K562 (cell line): Measurements from ENCODE around the gene MPV17L2. TPM values are rescaled to one million over a fixed set of nuclear protein-coding genes. Genes with fewer than 3 reads are reported as not detected.

Source experiments
- ATAC-seq: fragments of 200-7000 bp; cut with Tn5 transposase; 3 replicates; pipeline ENCODE4 v1.9.1; 2020; ENCODE audit warnings: moderate library complexity
- BruUV-seq: library from RNA; stranded (reverse); fragments of 400-500 nt; replicated peaks from 2 replicates; lab custom pipeline; 2021; lab: Mats Ljungman, UMichigan
- CTCF ChIA-PET: fragments of 300-600 bp; formaldehyde crosslinking; extraction: SDS; loops from one replicate; lab custom pipeline; 2021; ENCODE audit warnings: low intra/inter-chr PET ratio; lab: Yijun Ruan, JAX
- POLR2A ChIA-PET: fragments of 300-600, 350-650 bp; sonication (Branson Sonifier 250); formaldehyde crosslinking; extraction: SDS; loops from one replicate; lab custom pipeline; 2021; ENCODE audit warnings: antibody characterized with exemption, inconsistent platforms; lab: Yijun Ruan, JAX
- DNase-seq, 4 experiments: peaks; one replicate each; pipeline versions ENCODE4 v3.0.0 to v3.0.0-alpha.2; 2011 to 2018; ENCODE audit warnings: low spot score in 3 of 4, mixed read lengths in 3 of 4; ENCODE audit errors: extremely low read depth in 1 of 4
- FAIRE-seq: peaks from 2 replicates; lab custom pipeline; 2011; peaks lifted over from hg19 to GRCh38; lab: Jason Lieb, UNC
- H2AFZ ChIP-seq: 2 replicates; pipeline ENCODE4 v1.6.0; 2011; ENCODE audit warnings: low read depth, low read length, control low read depth, inconsistent platforms
- H3K27ac ChIP-seq: fragments of 200-600 bp; 3 replicates; pipeline ENCODE4 v1.8.0; 2011; ENCODE audit warnings: low read depth, mild to moderate bottlenecking, control low read depth, inconsistent platforms, low read length, moderate library complexity, mixed read lengths; ENCODE audit errors: extremely low read depth
- H3K27me3 ChIP-seq, 2 experiments: fragments of 300-600 bp in 1 of 2; 2 replicates in 1 of 2; 3 replicates in 1 of 2; pipeline versions ENCODE4 v1.6.0 to v1.8.0; 2011; ENCODE audit warnings: inconsistent platforms in 2 of 2, low read length in 2 of 2, mild to moderate bottlenecking in 1 of 2, mixed read lengths in 1 of 2, moderate library complexity in 1 of 2; ENCODE audit not compliant: control insufficient read depth in 2 of 2, insufficient read depth in 2 of 2
- H3K36me3 ChIP-seq: fragments of 300-600 bp; 3 replicates; pipeline ENCODE4 v1.8.0; 2011; ENCODE audit warnings: mild to moderate bottlenecking, low read length, inconsistent platforms; ENCODE audit not compliant: control insufficient read depth, insufficient read depth
- H3K4me1 ChIP-seq, 2 experiments: fragments of 200-600 bp in 1 of 2; replicated peaks in 1 of 2; 2 replicates in 1 of 2; 3 replicates in 1 of 2; pipeline versions ENCODE4 v1.5.1 to v1.8.0; 2011; ENCODE audit warnings: inconsistent platforms in 2 of 2, low read length in 2 of 2, mild to moderate bottlenecking in 1 of 2, mixed read lengths in 1 of 2, moderate library complexity in 1 of 2; ENCODE audit not compliant: control insufficient read depth in 2 of 2, insufficient read depth in 2 of 2
- H3K4me2 ChIP-seq: 2 replicates; pipeline ENCODE4 v1.6.1; 2011; ENCODE audit warnings: low read length, control low read depth, inconsistent platforms, mixed read lengths; ENCODE audit not compliant: insufficient read depth
- H3K4me3 ChIP-seq: fragments of 200-600 bp; sonication (generic), shearing (Covaris generic); 2 replicates; pipeline ENCODE4 v1.5.1; 2016; ENCODE audit warnings: control low read depth, inconsistent platforms
- H3K79me2 ChIP-seq: fragments of 200-600 bp; 3 replicates; pipeline ENCODE4 v1.8.0; 2011; ENCODE audit warnings: low read length, inconsistent platforms; ENCODE audit not compliant: control insufficient read depth, insufficient read depth
- H3K9ac ChIP-seq, 2 experiments: 2 replicates each; pipeline versions ENCODE4 v1.6.0 to v1.6.1; 2011; ENCODE audit warnings: low read depth in 2 of 2, low read length in 2 of 2, control low read depth in 1 of 2, inconsistent platforms in 1 of 2, mild to moderate bottlenecking in 1 of 2, mixed read lengths in 1 of 2; ENCODE audit not compliant: insufficient read depth in 1 of 2
- H3K9me1 ChIP-seq: one replicate; pipeline ENCODE4 v1.6.0; 2011; ENCODE audit warnings: inconsistent platforms, mild to moderate bottlenecking, low read length, moderate library complexity; ENCODE audit not compliant: control insufficient read depth, insufficient read depth
- H3K9me3 ChIP-seq: replicated peaks from 2 replicates; pipeline ENCODE4 v1.5.1; 2011; ENCODE audit warnings: low read depth, low read length, inconsistent platforms; ENCODE audit not compliant: control insufficient read depth, insufficient read depth
- H4K20me1 ChIP-seq: replicated peaks from 2 replicates; pipeline ENCODE4 v1.6.1; 2011; ENCODE audit warnings: low read length, inconsistent platforms, mixed read lengths; ENCODE audit not compliant: control insufficient read depth, insufficient read depth
- ARHGAP35 ChIP-seq: fragments of 450-650 bp; IDR thresholded peaks from 2 replicates; pipeline ENCODE4 v1.6.1; 2018; ENCODE audit not compliant: partially characterized antibody
- BCOR ChIP-seq: fragments of 450-650 bp; IDR thresholded peaks from 2 replicates; pipeline ENCODE4 v1.6.1; 2016
- CREB3L1 ChIP-seq: fragments of 450-650 bp; IDR thresholded peaks from 2 replicates; pipeline ENCODE4 v1.6.1; 2014; ENCODE audit warnings: low read depth, mild to moderate bottlenecking, moderate library complexity, borderline replicate concordance
- EGR1 ChIP-seq: fragments of 450-650 bp; conservative IDR thresholded peaks from 2 replicates; pipeline ENCODE4 v1.6.1; 2017; ENCODE audit warnings: mild to moderate bottlenecking
- ESRRA ChIP-seq: fragments of 450-650 bp; IDR thresholded peaks from 2 replicates; pipeline ENCODE4 v1.6.1; 2014; ENCODE audit warnings: low read depth, mild to moderate bottlenecking, moderate library complexity, borderline replicate concordance
- GABPB1 ChIP-seq: sonication (generic); formaldehyde crosslinking; IDR thresholded peaks from 2 replicates; pipeline ENCODE4 v1.8.0; 2022; ENCODE audit warnings: mild to moderate bottlenecking, missing genetic modification reagents
- JUN ChIP-seq, 2 experiments: sonication (generic) in 1 of 2; formaldehyde crosslinking in 1 of 2; IDR thresholded peaks; 2 replicates each; pipeline versions ENCODE4 v1.6.1 to v1.8.0; 2012 to 2022; ENCODE audit warnings: borderline replicate concordance in 2 of 2, mild to moderate bottlenecking in 2 of 2, improper control_type of control experiment in 1 of 2, low read depth in 1 of 2, low read length in 1 of 2, missing genetic modification reagents in 1 of 2
- KAT7 ChIP-seq: sonication (generic); formaldehyde crosslinking; IDR thresholded peaks from 2 replicates; pipeline ENCODE4 v1.8.0; 2022; ENCODE audit warnings: missing genetic modification reagents, mild to moderate bottlenecking, borderline replicate concordance
- MAX ChIP-seq: sonication (generic); formaldehyde crosslinking; IDR thresholded peaks from 2 replicates; pipeline ENCODE4 v1.9.0; 2022; ENCODE audit warnings: mild to moderate bottlenecking, missing genetic modification reagents
- MAZ ChIP-seq, 2 experiments: fragments of 450-650 bp in 1 of 2; sonication (generic) in 1 of 2; formaldehyde crosslinking; IDR thresholded peaks in 1 of 2; conservative IDR thresholded peaks in 1 of 2; 2 replicates each; pipeline versions ENCODE4 v1.4.0 to v1.5.0; 2020; ENCODE audit warnings: mild to moderate bottlenecking in 1 of 2, missing genetic modification reagents in 1 of 2
- MYC ChIP-seq, 2 experiments: fragments of 250-450 bp in 1 of 2; sonication (Bioruptor Pico) in 1 of 2; IDR thresholded peaks; 2 replicates each; pipeline versions ENCODE4 v1.5.1 to v1.6.1; 2012 to 2021; ENCODE audit warnings: low read depth in 2 of 2, borderline replicate concordance in 1 of 2, improper control_type of control experiment in 1 of 2, low read length in 1 of 2, mild to moderate bottlenecking in 1 of 2, moderate library complexity in 1 of 2
- NFE2 ChIP-seq: IDR thresholded peaks from 2 replicates; pipeline ENCODE4 v1.6.1; 2014; ENCODE audit warnings: antibody characterized with exemption, low read depth
- PCBP1 ChIP-seq: fragments of 200-400 bp; formaldehyde crosslinking; IDR thresholded peaks from 2 replicates; pipeline ENCODE4 v1.6.1; 2018; ENCODE audit warnings: mild to moderate bottlenecking, low read depth, low read length; ENCODE audit not compliant: poor library complexity, severe bottlenecking
- PRMT5 ChIP-seq: sonication (generic); formaldehyde crosslinking; IDR thresholded peaks from 2 replicates; pipeline ENCODE4 v1.5.0; 2020; ENCODE audit warnings: missing genetic modification reagents
- SOX6 ChIP-seq: fragments of 450-650 bp; IDR thresholded peaks from 2 replicates; pipeline ENCODE4 v1.6.1; 2014; ENCODE audit warnings: mild to moderate bottlenecking
- TBP ChIP-seq: optimal IDR thresholded peaks from 2 replicates; pipeline ENCODE3; 2011; ENCODE audit warnings: low read depth, low read length, improper control_type of control experiment
- ZBTB1 ChIP-seq: sonication (generic); formaldehyde crosslinking; IDR thresholded peaks from 2 replicates; pipeline ENCODE4 v1.8.1; 2023; ENCODE audit warnings: missing genetic modification reagents, low read depth, mild to moderate bottlenecking, borderline replicate concordance
- ZBTB2 ChIP-seq: fragments of 450-650 bp; IDR thresholded peaks from 2 replicates; pipeline ENCODE4 v1.6.1; 2016; ENCODE audit warnings: antibody characterized with exemption
- WGBS: fragments of 100-300 bp; shearing (Covaris generic); methylation state at CpG from one replicate; pipeline ENCODE4 v1.1.6; 2016; ENCODE audit warnings: low coverage, mixed read lengths; ENCODE audit not compliant: insufficient coverage; ENCODE audit errors: missing lambda C conversion rate; 5-methylcytosine and 5-hydroxymethylcytosine counted together
- in situ Hi-C: fragments of 300-500 bp; cut with MboI; formaldehyde crosslinking; loops from 4 replicates; pipeline ENCODE4 v1.15.0; 2018; ENCODE audit warnings: inconsistent platforms, mixed read lengths
- intact Hi-C: fragments of 100-400 bp; cut with micrococcal nuclease; formaldehyde crosslinking; loops from 2 replicates; pipeline ENCODE4 v1.14.2; 2022
- polyA plus RNA-seq, 8 experiments: library from polyadenylated mRNA; depleted of rRNA in 4 of 8; stranded (reverse) in 5 of 8; unstranded in 3 of 8; fragments of >200 nt; fragmentation: Nextera tagmentation in 2 of 8; fragmentation: Illumina TruSeq in 1 of 8; extraction: Ambion mirVana in 2 of 8; extraction: Trizol in 1 of 8; gene quantifications; 2 replicates each; pipeline versions ENCODE4 v1.2.1 to v1.2.3, GENCODE V29; 2011 to 2014; ENCODE audit warnings: inconsistent platforms in 1 of 8, missing spikeins in 1 of 8
- total RNA-seq, 7 experiments: library from RNA; depleted of rRNA in 6 of 7; stranded (reverse); fragments of >200 nt in 6 of 7; fragmentation: Illumina TruSeq in 2 of 7; extraction: Trizol in 2 of 7; gene quantifications; 2 replicates each; pipeline versions ENCODE4 v1.2.1 to v1.2.3, GENCODE V29; 2011 to 2021; ENCODE audit warnings: low replicate concordance in 1 of 7

MPV17L2 gene
- total and polyA plus RNA-seq, 9 of the 15 experiments (the other 6 are each of a cell fraction or from before 2014, with no cell fraction given), result 10.6 to 60.2 (median 28.5) TPM

- peak; percentile 90 for ATAC-seq
- in situ Hi-C loops (no loop called here), intact Hi-C loops (no loop called here)
- CTCF ChIA-PET, result no interaction called here
- H3K4me2 ChIP-seq, result peak within 1 kb of the TSS; percentile 88
- H4K20me1 ChIP-seq, result no peaks in the 10 kb centered on the region
- 2% methylated on average over 35 of the region's 47 CpGs for WGBS
- peak; percentile 77 for FAIRE-seq
- peaks cover 49% of the 10 kb centered on the region; the same call in 2 of the 3 replicates for H3K36me3 ChIP-seq
- H3K4me3 ChIP-seq, result peak within 1 kb of the TSS; percentile 51
- TSS peak; percentile 72 for BruUV-seq
- DNase-seq, result peak; percentile 85 to 96 (median 92)
- H3K9me3 ChIP-seq, result no peaks in the 10 kb centered on the region
- no peaks in the 10 kb centered on the region for H3K9me1 ChIP-seq
- H3K27ac ChIP-seq, result peak within 1 kb of the TSS; percentile 56
- POLR2A ChIA-PET, result interaction anchor here (0.6 to 1.2 kb wide), 8 partner anchors 9 to 145 kb away, joined by 3 to 6 read pairs (median 4); partner anchors contain the start of gene RAB3A
- peak within 1 kb of the TSS; percentile 60 to 97 for H3K9ac ChIP-seq
- peaks cover 15% of the 10 kb centered on the region for H3K79me2 ChIP-seq
- H3K27me3 ChIP-seq, result no peaks in the 10 kb centered on the region
- peak within 1 kb of the TSS; percentile 88 for H2AFZ ChIP-seq
- peaks cover 14 to 36% of the 10 kb centered on the region in 2 experiments for H3K4me1 ChIP-seq
- TF ChIP-seq NFE2 (no peak), ARHGAP35 (no peak), GABPB1 (CRISPR knock-in tag) (peak; percentile 33; the same call in 1 of the 2 replicates), TBP (peak; percentile 92), KAT7 (CRISPR knock-in tag) (0 out of 2 replicates have a peak, but pooled peaks have one; percentile 72), JUN (IDR thresholded peaks at IDR 0.05; ENCODE audit: borderline replicate concordance, low read depth, low read length) (no peak), JUN (CRISPR knock-in tag; IDR thresholded peaks at IDR 0.05; ENCODE audit: borderline replicate concordance) (no peak), ZBTB1 (CRISPR knock-in tag) (peak; percentile 37; the same call in 1 of the 2 replicates), MAX (peak; percentile 51), MYC (IDR thresholded peaks at IDR 0.05; ENCODE audit: low read depth, low read length) (peak; percentile 30; the same call in 1 of the 2 replicates), MYC (CRISPR knock-in tag; IDR thresholded peaks at IDR 0.05; ENCODE audit: borderline replicate concordance, low read depth) (no peak), EGR1 (no peak; the same call in 1 of the 2 replicates), SOX6 (0 out of 2 replicates have a peak, but pooled peaks have one; percentile 8), CREB3L1 (no peak), PCBP1 (peak; percentile 90), ZBTB2 (0 out of 2 replicates have a peak, but pooled peaks have one; percentile 54), BCOR (no peak), PRMT5 (0 out of 2 replicates have a peak, but pooled peaks have one; percentile 58), ESRRA (peak; percentile 49; the same call in 1 of the 2 replicates), MAZ (CRISPR knock-in tag; conservative IDR thresholded peaks at IDR 0.05 in 1 of 2, IDR thresholded peaks at IDR 0.05 in 1 of 2) (peak in 1 of 2 experiments; percentile 43; a peak in 2 of 4 replicates)
These were observed 19.3 kb upstream of the MPV17L2 start, which contains the start of gene IFI30 for GRCh38 chr19:18173572-18174288. Gene IFI30, plus strand, starts transcription at chr19:18173813. Its CDS starts 29 bp downstream, at chr19:18173842.
